HG02759 (cell line): ENCODE measurements around the gene BMPR2.

Source experiments
- ATAC-seq: cut with Tn5 transposase; IDR thresholded peaks from one replicate; pipeline ENCODE4 v1.9.1; 2021; ENCODE audit warnings: mild to moderate bottlenecking, moderate library complexity; ENCODE audit not compliant: unreplicated experiment

The BMPR2 gene

GRCh38 chr2:202588647-202589581 lies 212.8 kb downstream of the BMPR2 start:
- ATAC-seq = peak; percentile 76

GRCh38 chr2:202589582-202589949 lies 213.4 kb downstream of the BMPR2 start:
- no peak for ATAC-seq

- no peak for ATAC-seq
Measured at GRCh38 chr2:202592566-202592965, 216.4 kb downstream of the BMPR2 start.

GRCh38 chr2:202599105-202599504 lies 223.0 kb downstream of the BMPR2 start:
- ATAC-seq = no peak

GRCh38 chr2:202599911-202600310 lies 223.8 kb downstream of the BMPR2 start:
- no peak for ATAC-seq

- no peak for ATAC-seq
Measured at GRCh38 chr2:202604699-202605098, 228.6 kb downstream of the BMPR2 start.

- no peak for ATAC-seq
Measured at GRCh38 chr2:202605174-202605573, 229.0 kb downstream of the BMPR2 start.

GRCh38 chr2:202608142-202608852 lies 232.2 kb downstream of the BMPR2 start:
- no peak for ATAC-seq

GRCh38 chr2:202609381-202610145 lies 233.4 kb downstream of the BMPR2 start:
- peak; percentile 95 for ATAC-seq

GRCh38 chr2:202610380-202610779 lies 234.3 kb downstream of the BMPR2 start:
- no peak for ATAC-seq

- ATAC-seq = no peak
Measured at GRCh38 chr2:202612145-202612544, 236.0 kb downstream of the BMPR2 start.

- ATAC-seq = no peak
Measured at GRCh38 chr2:202613479-202613878, 237.4 kb downstream of the BMPR2 start.
